Natural killer cell (primary cell): ENCODE results near the gene VPS13D. TPM values are rescaled to one million over a fixed set of nuclear protein-coding genes. Genes with fewer than 3 reads are reported as not detected.
"Not testable (repeated sequence)": the region's sequence is repeated elsewhere in the genome, so short reads cannot be mapped to it uniquely, and the experiment has no call there.

Source experiments
- ATAC-seq, 3 donors: fragments of 150-1000 bp in 2 of 3; fragments of 200-7000 bp in 1 of 3; cut with Tn5 transposase; 1 replicate in 1 of 3; 2 replicates in 2 of 3; pipeline ENCODE4 v1.10.0; 2021; ENCODE audit warnings: mild to moderate bottlenecking in 2 of 3, moderate library complexity in 2 of 3
- DNase-seq, 2 donors: peaks; one replicate each; pipeline versions ENCODE4 v3.0.0 to v3.0.0-alpha.2; 2013 to 2021; ENCODE audit warnings: mixed read lengths in 1 of 2
- H3K27ac ChIP-seq: one replicate; pipeline ENCODE4 v1.5.1; 2013; ENCODE audit warnings: mild to moderate bottlenecking, low read length
- H3K27me3 ChIP-seq: one replicate; pipeline ENCODE4 v1.6.1; 2013; ENCODE audit warnings: low read length; ENCODE audit not compliant: control insufficient read depth, insufficient read depth
- H3K36me3 ChIP-seq: one replicate; pipeline ENCODE4 v1.6.1; 2013; ENCODE audit warnings: low read length; ENCODE audit not compliant: control insufficient read depth, insufficient read depth
- H3K4me1 ChIP-seq: one replicate; pipeline ENCODE4 v1.6.1; 2013; ENCODE audit warnings: low read length; ENCODE audit not compliant: control insufficient read depth, insufficient read depth
- H3K4me3 ChIP-seq: one replicate; pipeline ENCODE4 v1.5.1; 2013; ENCODE audit warnings: low read length
- H3K9me3 ChIP-seq: one replicate; pipeline ENCODE4 v1.6.1; 2013; ENCODE audit warnings: low read length; ENCODE audit not compliant: control insufficient read depth, insufficient read depth
- H3K27ac Mint-ChIP-seq, 2 donors: one replicate each; pipeline ENCODE4 v1.8.0; 2022; ENCODE audit warnings: mild to moderate bottlenecking in 2 of 2, mixed read lengths in 2 of 2, moderate library complexity in 1 of 2
- H3K27me3 Mint-ChIP-seq, 2 donors: one replicate each; pipeline ENCODE4 v1.8.0; 2022; ENCODE audit warnings: low read depth in 2 of 2, mixed read lengths in 2 of 2
- H3K36me3 Mint-ChIP-seq: one replicate; pipeline ENCODE4 v1.8.0; 2022; ENCODE audit warnings: mixed read lengths
- H3K4me1 Mint-ChIP-seq, 2 donors: one replicate each; pipeline ENCODE4 v1.8.0; 2022; ENCODE audit warnings: mixed read lengths in 2 of 2
- H3K4me3 Mint-ChIP-seq: one replicate; pipeline ENCODE4 v1.8.0; 2022; ENCODE audit warnings: mild to moderate bottlenecking, moderate library complexity, mixed read lengths
- H3K9me3 Mint-ChIP-seq, 2 donors: one replicate each; pipeline ENCODE4 v1.8.0; 2022; ENCODE audit warnings: mixed read lengths in 2 of 2
- WGBS: methylation state at CpG from one replicate; pipeline ENCODE4 v1.1.7; 2013; ENCODE audit warnings: missing lambda C conversion rate; ENCODE audit not compliant: insufficient coverage; 5-methylcytosine and 5-hydroxymethylcytosine counted together
- intact Hi-C: fragments of 100-400 bp; cut with micrococcal nuclease; formaldehyde crosslinking; loops from one replicate; pipeline ENCODE4 v1.14.2; 2022
- total RNA-seq, 4 donors: library from RNA; stranded (reverse); fragments of 120-200 nt in 1 of 4; gene quantifications; one replicate each; pipeline versions ENCODE4 v1.2.3 to v1.2.4, GENCODE V29; 2013 to 2022
- TF ChIP-seq, protein P1 (sequence below): fragments of 200-600 bp; IDR thresholded peaks from one replicate; pipeline ENCODE4 v1.8.0; 2022; ENCODE audit warnings: antibody characterized with exemption

The VPS13D gene
- total RNA-seq, 3 donors from 2014 or later (not counting 1 experiment from before 2014, with no cell fraction given), result 66.3 to 94.0 (median 81.7) TPM

DNA sequence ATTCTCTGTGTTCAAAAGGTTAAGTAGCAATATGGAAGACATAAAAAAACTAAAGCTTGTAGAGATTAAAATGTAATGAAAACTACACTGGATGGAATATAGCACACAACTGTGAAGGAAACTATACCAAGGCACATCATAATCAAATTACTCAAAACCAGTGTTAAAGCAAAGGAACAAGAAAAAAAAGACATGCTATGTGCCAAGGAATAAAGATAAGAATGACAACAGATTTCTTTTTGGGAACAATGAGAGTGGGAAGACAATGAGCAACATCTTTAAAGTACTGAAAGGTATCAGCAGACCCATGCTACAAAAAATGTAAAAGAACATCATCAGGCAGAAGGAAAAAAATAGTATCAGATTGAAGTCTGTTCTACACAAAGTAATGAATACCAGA, 157.8 kb downstream of the VPS13D start:
- Histone ChIP-seq H3K4me3 (no peak overlapping the region), H3K4me1 (no peaks in the 10 kb centered on the region), H3K27ac (no peak overlapping the region), H3K27me3 (no peaks in the 10 kb centered on the region), H3K36me3 (peaks cover 60% of the 10 kb centered on the region), H3K9me3 (peaks cover 3% of the 10 kb centered on the region)
- Mint-ChIP-seq H3K27ac (no peak overlapping the region), H3K4me3 (no peak overlapping the region), H3K27me3 (no peaks in the 10 kb centered on the region), H3K4me1 (peaks cover 0 to 6% of the 10 kb centered on the region in 2 donors), H3K9me3 (peaks cover 3 to 13% of the 10 kb centered on the region in 2 donors), H3K36me3 (peaks cover 53% of the 10 kb centered on the region)
- TF ChIP-seq, protein P1, sequence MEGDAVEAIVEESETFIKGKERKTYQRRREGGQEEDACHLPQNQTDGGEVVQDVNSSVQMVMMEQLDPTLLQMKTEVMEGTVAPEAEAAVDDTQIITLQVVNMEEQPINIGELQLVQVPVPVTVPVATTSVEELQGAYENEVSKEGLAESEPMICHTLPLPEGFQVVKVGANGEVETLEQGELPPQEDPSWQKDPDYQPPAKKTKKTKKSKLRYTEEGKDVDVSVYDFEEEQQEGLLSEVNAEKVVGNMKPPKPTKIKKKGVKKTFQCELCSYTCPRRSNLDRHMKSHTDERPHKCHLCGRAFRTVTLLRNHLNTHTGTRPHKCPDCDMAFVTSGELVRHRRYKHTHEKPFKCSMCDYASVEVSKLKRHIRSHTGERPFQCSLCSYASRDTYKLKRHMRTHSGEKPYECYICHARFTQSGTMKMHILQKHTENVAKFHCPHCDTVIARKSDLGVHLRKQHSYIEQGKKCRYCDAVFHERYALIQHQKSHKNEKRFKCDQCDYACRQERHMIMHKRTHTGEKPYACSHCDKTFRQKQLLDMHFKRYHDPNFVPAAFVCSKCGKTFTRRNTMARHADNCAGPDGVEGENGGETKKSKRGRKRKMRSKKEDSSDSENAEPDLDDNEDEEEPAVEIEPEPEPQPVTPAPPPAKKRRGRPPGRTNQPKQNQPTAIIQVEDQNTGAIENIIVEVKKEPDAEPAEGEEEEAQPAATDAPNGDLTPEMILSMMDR, result no peak
- intact Hi-C loops, result no loop called here
- ATAC-seq, result no peak
- DNase-seq, result no peak

DNA sequence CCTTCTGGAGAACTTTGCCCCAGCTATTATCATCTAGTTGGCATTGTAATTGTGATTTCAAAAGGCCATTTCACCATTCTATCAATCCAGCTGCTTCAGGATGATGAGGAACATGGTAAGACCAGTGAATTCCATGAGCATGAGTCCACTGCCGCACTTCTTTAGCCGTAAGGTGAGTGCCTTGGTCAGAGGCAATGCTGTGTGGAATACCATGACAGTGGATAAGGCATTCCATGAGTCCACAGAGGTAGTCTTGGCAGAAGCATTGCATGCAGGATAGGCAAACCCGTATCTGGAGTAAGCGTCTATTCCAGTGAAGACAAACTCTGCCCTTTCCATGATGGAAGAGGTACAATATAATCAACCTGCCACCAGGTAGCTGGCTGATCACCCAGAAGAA, 160.5 kb downstream of the VPS13D start:
- H3K4me1 ChIP-seq, DNase-seq, H3K27ac Mint-ChIP-seq, H3K27ac ChIP-seq, H3K9me3 ChIP-seq, H3K4me3 Mint-ChIP-seq, ATAC-seq, H3K27me3 ChIP-seq, intact Hi-C loops, H3K4me3 ChIP-seq, H3K27me3 Mint-ChIP-seq, H3K4me1 Mint-ChIP-seq: not testable (repeated sequence)
- peaks cover 36% of the 10 kb centered on the region for H3K36me3 Mint-ChIP-seq
- peaks cover 3 to 13% of the 10 kb centered on the region in 2 donors for H3K9me3 Mint-ChIP-seq
- 100% methylated on average over 4 of the region's 4 CpGs for WGBS
- peaks cover 36% of the 10 kb centered on the region for H3K36me3 ChIP-seq

DNA sequence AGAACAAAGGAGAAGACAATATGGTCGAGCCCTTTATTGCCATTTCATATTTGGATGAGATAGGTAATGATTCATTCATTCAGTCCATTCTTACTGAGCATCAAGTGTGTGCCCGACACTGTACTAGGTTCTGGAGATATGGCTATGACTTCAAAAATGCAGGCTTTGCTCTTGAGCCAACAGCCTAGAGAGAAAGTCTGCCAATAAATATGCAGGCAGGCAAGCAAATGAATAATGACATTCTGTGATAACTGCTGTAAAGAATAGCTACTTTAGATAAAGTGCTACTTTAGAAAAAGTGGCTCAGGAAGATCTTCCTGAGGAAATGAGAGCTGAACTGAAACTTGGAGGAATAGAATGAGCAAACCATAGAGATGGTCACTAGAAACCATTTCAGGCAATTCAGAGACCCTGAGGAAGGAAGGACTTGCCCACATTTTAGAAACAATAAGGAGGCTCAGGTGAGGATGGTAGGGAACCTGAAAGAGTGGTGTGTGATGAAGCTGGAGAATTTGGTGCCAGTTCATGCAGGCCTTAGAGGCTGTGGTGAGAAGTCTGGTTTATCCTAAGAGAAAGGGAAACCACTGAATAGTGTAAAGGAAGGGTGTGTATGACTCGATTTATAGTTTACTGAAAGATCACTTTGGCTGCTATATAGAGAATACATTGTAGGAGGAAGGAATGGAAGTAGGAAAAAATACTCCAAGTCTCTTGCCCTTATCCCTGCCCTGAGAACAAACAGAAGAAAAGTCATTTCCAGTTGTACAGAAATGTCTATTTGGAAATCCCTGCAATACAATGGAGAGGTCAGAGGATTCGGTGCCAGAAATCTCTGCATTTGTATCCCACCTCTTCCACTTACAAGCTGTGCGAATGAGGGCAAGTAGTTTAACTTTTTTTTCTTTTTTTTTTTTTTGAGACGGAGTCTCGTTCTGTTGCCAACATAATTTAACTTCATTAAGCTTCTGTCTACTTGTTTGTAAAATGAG, 167.9 kb downstream of the VPS13D start:
- ATAC-seq (no peak), DNase-seq (no peak)
- H3K27ac Mint-ChIP-seq, result no peak overlapping the region
- H3K9me3 ChIP-seq, result no peaks in the 10 kb centered on the region
- H3K36me3 Mint-ChIP-seq, result no peaks in the 10 kb centered on the region
- intact Hi-C loops, result no loop called here
- no peak overlapping the region for H3K4me3 ChIP-seq
- H3K9me3 Mint-ChIP-seq, result no peaks in the 10 kb centered on the region
- H3K36me3 ChIP-seq, result peaks cover 15% of the 10 kb centered on the region
- no peak overlapping the region for H3K4me3 Mint-ChIP-seq
- H3K4me1 ChIP-seq, result no peaks in the 10 kb centered on the region
- TF ChIP-seq, protein P1, result no peak
- peaks cover 12 to 14% of the 10 kb centered on the region in 2 donors for H3K4me1 Mint-ChIP-seq
- H3K27me3 Mint-ChIP-seq, result no peaks in the 10 kb centered on the region
- WGBS, result 75% methylated on average over 4 of the region's 7 CpGs
- H3K27me3 ChIP-seq, result no peaks in the 10 kb centered on the region
- no peak overlapping the region for H3K27ac ChIP-seq

DNA sequence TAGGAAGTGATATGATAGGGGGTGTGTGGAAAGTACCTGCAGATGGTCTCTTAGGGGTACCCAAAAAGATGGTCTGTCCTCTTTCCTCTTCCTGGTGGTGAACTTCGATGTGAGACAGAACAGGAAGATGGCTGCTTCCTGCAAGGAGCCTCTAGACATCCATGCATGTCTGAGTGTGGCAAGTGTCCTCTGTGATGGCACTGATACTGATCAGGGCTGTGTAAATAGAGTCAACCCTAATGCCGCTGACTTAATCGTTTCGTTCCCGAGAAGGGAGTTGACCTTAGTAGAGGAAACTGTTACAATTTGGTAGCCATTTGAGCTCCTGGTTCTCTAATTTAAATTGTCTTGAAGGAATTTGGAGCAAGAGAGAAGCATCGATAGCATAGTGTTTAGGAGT, 168.6 kb downstream of the VPS13D start:
- 64% methylated on average over 6 of the region's 6 CpGs for WGBS
- no peak for DNase-seq
- Mint-ChIP-seq H3K4me1 (peaks cover 12 to 14% of the 10 kb centered on the region in 2 donors), H3K36me3 (peaks cover 5% of the 10 kb centered on the region), H3K27ac (no peak overlapping the region), H3K9me3 (no peaks in the 10 kb centered on the region), H3K4me3 (no peak overlapping the region), H3K27me3 (no peaks in the 10 kb centered on the region)
- intact Hi-C loops, result no loop called here
- TF ChIP-seq, protein P1, result no peak
- Histone ChIP-seq H3K9me3 (no peaks in the 10 kb centered on the region), H3K4me1 (no peaks in the 10 kb centered on the region), H3K36me3 (peaks cover 20% of the 10 kb centered on the region), H3K27me3 (no peaks in the 10 kb centered on the region), H3K27ac (no peak overlapping the region), H3K4me3 (no peak overlapping the region)
- ATAC-seq, result no peak
